ENCODE results near the gene RHEB.

RHEB gene

GRCh38 chr7:151503902-151504714, 15.6 kb downstream of the RHEB start:
- TF ChIP-seq ZFX (IDR thresholded peaks at IDR 0.05; ENCODE audit: borderline replicate concordance) (no peak), CTCF (IDR thresholded peaks at IDR 0.05) (no peak)
- H3K27ac ChIP-seq, result no peak overlapping the region

- no peak overlapping the region for H3K27ac ChIP-seq
- TF ChIP-seq CTCF (IDR thresholded peaks at IDR 0.05), result no peak
- no peak for TF ChIP-seq ZFX (IDR thresholded peaks at IDR 0.05; ENCODE audit: borderline replicate concordance)
Observed at GRCh38 chr7:151501676-151502075, 18.0 kb downstream of the RHEB start.

GRCh38 chr7:151498495-151498894, 21.2 kb downstream of the RHEB start:
- no peak overlapping the region for H3K27ac ChIP-seq
- no peak for TF ChIP-seq ZFX (IDR thresholded peaks at IDR 0.05; ENCODE audit: borderline replicate concordance)
- no peak for TF ChIP-seq CTCF (IDR thresholded peaks at IDR 0.05)

- no peak overlapping the region for H3K27ac ChIP-seq
- TF ChIP-seq CTCF (IDR thresholded peaks at IDR 0.05), result no peak
- no peak for TF ChIP-seq ZFX (IDR thresholded peaks at IDR 0.05; ENCODE audit: borderline replicate concordance)
Observed at GRCh38 chr7:151497306-151497871, 22.3 kb downstream of the RHEB start.

- TF ChIP-seq ZFX (IDR thresholded peaks at IDR 0.05; ENCODE audit: borderline replicate concordance) (no peak), CTCF (IDR thresholded peaks at IDR 0.05) (no peak)
- H3K27ac ChIP-seq, result peak overlapping the region; percentile 37
Observed at GRCh38 chr7:151495360-151495759, 24.3 kb downstream of the RHEB start.

GRCh38 chr7:151494298-151495284, 25.1 kb downstream of the RHEB start:
- peak overlapping the region; percentile 37 for H3K27ac ChIP-seq

More at GRCh38 chr7:151494298-151495284, 25.1 kb downstream of the RHEB start:
- TF ChIP-seq ZFX (IDR thresholded peaks at IDR 0.05; ENCODE audit: borderline replicate concordance) (no peak), CTCF (IDR thresholded peaks at IDR 0.05) (no peak)
